Mesenteric fat pad (tissue), 1 donor: ENCODE results near the gene MRM1. TPM values are rescaled to one million over a fixed set of nuclear protein-coding genes. Genes with fewer than 3 reads are reported as not detected.

ENCODE experiments used
- DNase-seq: peaks from one replicate; pipeline ENCODE4 v3.0.0-alpha.2; 2020; ENCODE audit warnings: low spot score
- long read RNA-seq: library from polyadenylated mRNA; unstranded; transcript quantifications from one replicate; pipeline ENCODE4 v2.0.0, GENCODE V29; 2020
- total RNA-seq: library from RNA; stranded (reverse); fragmentation: NEBNext Ultra II Directional; extraction: Animal tissue kit (Norgen Biotek cat#: 25700); gene quantifications from one replicate; pipeline ENCODE4 v1.2.1, GENCODE V29; 2021
- donor health status: DM: yes; HTN: yes; CAD: no.

Gene MRM1
- total RNA-seq = 4.1 TPM
- long read RNA-seq, transcript MRM1-204 (5 exons, 1,857 nt) = major isoform, 32 of 39 reads
- long read RNA-seq, partial matches to known transcripts = 3 of 39 reads
- long read RNA-seq, other reads (novel, unspliced or antisense) = 4 of 39 reads

- DNase-seq = peak; percentile 99
Measured at GRCh38 chr17:36601303-36602029, at the start of gene MRM1. TSS of gene MRM1 (plus strand) at chr17:36601583. CDS start at chr17:36601811, 228 bp downstream.

- no peak for DNase-seq
Measured at GRCh38 chr17:36553459-36553858, 47.9 kb upstream of the MRM1 start.

GRCh38 chr17:36566081-36566480 is 35.3 kb upstream of the MRM1 start:
- no peak for DNase-seq

GRCh38 chr17:36575028-36575427 is 26.4 kb upstream of the MRM1 start:
- DNase-seq = no peak

- DNase-seq = no peak
Measured at GRCh38 chr17:36576793-36577192, 24.6 kb upstream of the MRM1 start.

- no peak for DNase-seq
Measured at GRCh38 chr17:36578671-36579070, 22.7 kb upstream of the MRM1 start.

GRCh38 chr17:36583787-36584186 is 17.6 kb upstream of the MRM1 start:
- DNase-seq = no peak

GRCh38 chr17:36586138-36586537 is 15.2 kb upstream of the MRM1 start:
- DNase-seq = no peak

GRCh38 chr17:36590082-36590481 is 11.3 kb upstream of the MRM1 start:
- no peak for DNase-seq

GRCh38 chr17:36591434-36592315 is 9.7 kb upstream of the MRM1 start, which contains the start of gene DHRS11:
TSS of gene DHRS11 (plus strand) at chr17:36591879. CDS start at chr17:36592010, 131 bp downstream.
- peak; percentile 96 for DNase-seq

- DNase-seq = peak; percentile 90
Measured at GRCh38 chr17:36592316-36592715, 9.1 kb upstream of the MRM1 start.

- peak; percentile 47 for DNase-seq
Measured at GRCh38 chr17:36592716-36593321, 8.6 kb upstream of the MRM1 start.

- DNase-seq = peak; percentile 45
Measured at GRCh38 chr17:36593656-36594316, 7.6 kb upstream of the MRM1 start.

GRCh38 chr17:36594626-36595401 is 6.6 kb upstream of the MRM1 start:
- peak; percentile 79 for DNase-seq

- peak; percentile 51 for DNase-seq
Measured at GRCh38 chr17:36597226-36597625, 4.2 kb upstream of the MRM1 start.

- DNase-seq = peak; percentile 60
Measured at GRCh38 chr17:36597866-36598777, 3.3 kb upstream of the MRM1 start.

- peak; percentile 83 for DNase-seq
Measured at GRCh38 chr17:36598951-36599401, 2.4 kb upstream of the MRM1 start.

GRCh38 chr17:36599546-36600250 is 1.7 kb upstream of the MRM1 start:
- DNase-seq = peak; percentile 57
